Activated T-helper 17 cell treated with anti-CD3 and anti-CD28 coated beads, Interleukin-2, amount 50 U/mL, for 72 hours (primary cell): ENCODE measurements around the gene GJC1. TPM values are rescaled to one million over a fixed set of nuclear protein-coding genes. Genes with fewer than 3 reads are reported as not detected.
"Not testable (repeated sequence)": the region's sequence is repeated elsewhere in the genome, so short reads cannot be mapped to it uniquely, and the experiment has no call there.

Experiments
- ATAC-seq: fragments of 150-1000 bp; cut with Tn5 transposase; replicated peaks from 2 replicates; pipeline ENCODE4 v1.10.0; 2021; ENCODE audit warnings: mild to moderate bottlenecking, moderate library complexity
- H3K27ac Mint-ChIP-seq: one replicate; pipeline ENCODE4 v1.8.0; 2022; ENCODE audit warnings: mixed read lengths
- H3K27me3 Mint-ChIP-seq: one replicate; pipeline ENCODE4 v1.8.0; 2022; ENCODE audit warnings: mixed read lengths
- H3K36me3 Mint-ChIP-seq: one replicate; pipeline ENCODE4 v1.8.0; 2022; ENCODE audit warnings: low read depth, mild to moderate bottlenecking, mixed read lengths
- H3K4me1 Mint-ChIP-seq: one replicate; pipeline ENCODE4 v1.8.0; 2022; ENCODE audit warnings: mixed read lengths
- H3K4me3 Mint-ChIP-seq: one replicate; pipeline ENCODE4 v1.8.0; 2022; ENCODE audit warnings: mild to moderate bottlenecking, mixed read lengths
- H3K9me3 Mint-ChIP-seq: one replicate; pipeline ENCODE4 v1.8.0; 2022; ENCODE audit warnings: mixed read lengths
- total RNA-seq, 2 donors: library from RNA; stranded (reverse); gene quantifications; one replicate each; pipeline ENCODE4 v1.2.3, GENCODE V29; 2022

Gene GJC1
- total RNA-seq, 2 donors from 2014 or later: 2.4 to 3.4 TPM

GRCh38 chr17:44757918-44758413, 72.1 kb downstream of the GJC1 start:
- Mint-ChIP-seq H3K4me3 (peak overlapping the region; percentile 51), H3K27me3 (peaks cover 25% of the 10 kb centered on the region), H3K27ac (no peak overlapping the region), H3K4me1 (no peaks in the 10 kb centered on the region), H3K9me3 (no peaks in the 10 kb centered on the region), H3K36me3 (no peaks in the 10 kb centered on the region)
- ATAC-seq: no peak

GRCh38 chr17:44757045-44757917, 72.8 kb downstream of the GJC1 start:
- Mint-ChIP-seq H3K4me3 (no peak overlapping the region), H3K36me3 (no peaks in the 10 kb centered on the region), H3K4me1 (no peaks in the 10 kb centered on the region), H3K27me3 (peaks cover 25% of the 10 kb centered on the region), H3K27ac (no peak overlapping the region), H3K9me3 (no peaks in the 10 kb centered on the region)
- no peak for ATAC-seq

GRCh38 chr17:44755180-44755579, 74.9 kb downstream of the GJC1 start:
- H3K36me3 Mint-ChIP-seq, H3K27ac Mint-ChIP-seq, H3K9me3 Mint-ChIP-seq, ATAC-seq, H3K4me1 Mint-ChIP-seq, H3K4me3 Mint-ChIP-seq: not testable (repeated sequence)
- peaks cover 12% of the 10 kb centered on the region for H3K27me3 Mint-ChIP-seq

DNA sequence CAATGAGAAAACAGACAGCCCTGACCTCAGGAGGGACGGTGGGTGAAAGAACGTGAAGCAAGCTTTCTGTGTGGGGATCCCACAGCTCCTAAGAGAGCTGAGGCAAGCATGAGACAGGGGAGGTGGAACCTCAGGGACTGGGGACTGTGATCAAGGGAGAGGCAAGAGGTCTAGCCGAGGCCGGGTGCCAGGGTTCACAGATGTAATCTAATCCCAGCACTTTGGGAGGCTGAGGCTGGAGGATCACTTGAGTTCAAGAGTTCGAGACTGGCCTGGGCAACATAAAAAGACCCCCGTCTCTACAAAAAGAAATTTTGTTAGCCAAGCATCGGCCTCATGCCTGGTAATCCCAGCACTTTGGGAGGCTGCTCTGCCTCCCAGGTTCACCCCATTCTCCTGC, 75.8 kb downstream of the GJC1 start:
- peaks cover 12% of the 10 kb centered on the region for H3K27me3 Mint-ChIP-seq

DNA sequence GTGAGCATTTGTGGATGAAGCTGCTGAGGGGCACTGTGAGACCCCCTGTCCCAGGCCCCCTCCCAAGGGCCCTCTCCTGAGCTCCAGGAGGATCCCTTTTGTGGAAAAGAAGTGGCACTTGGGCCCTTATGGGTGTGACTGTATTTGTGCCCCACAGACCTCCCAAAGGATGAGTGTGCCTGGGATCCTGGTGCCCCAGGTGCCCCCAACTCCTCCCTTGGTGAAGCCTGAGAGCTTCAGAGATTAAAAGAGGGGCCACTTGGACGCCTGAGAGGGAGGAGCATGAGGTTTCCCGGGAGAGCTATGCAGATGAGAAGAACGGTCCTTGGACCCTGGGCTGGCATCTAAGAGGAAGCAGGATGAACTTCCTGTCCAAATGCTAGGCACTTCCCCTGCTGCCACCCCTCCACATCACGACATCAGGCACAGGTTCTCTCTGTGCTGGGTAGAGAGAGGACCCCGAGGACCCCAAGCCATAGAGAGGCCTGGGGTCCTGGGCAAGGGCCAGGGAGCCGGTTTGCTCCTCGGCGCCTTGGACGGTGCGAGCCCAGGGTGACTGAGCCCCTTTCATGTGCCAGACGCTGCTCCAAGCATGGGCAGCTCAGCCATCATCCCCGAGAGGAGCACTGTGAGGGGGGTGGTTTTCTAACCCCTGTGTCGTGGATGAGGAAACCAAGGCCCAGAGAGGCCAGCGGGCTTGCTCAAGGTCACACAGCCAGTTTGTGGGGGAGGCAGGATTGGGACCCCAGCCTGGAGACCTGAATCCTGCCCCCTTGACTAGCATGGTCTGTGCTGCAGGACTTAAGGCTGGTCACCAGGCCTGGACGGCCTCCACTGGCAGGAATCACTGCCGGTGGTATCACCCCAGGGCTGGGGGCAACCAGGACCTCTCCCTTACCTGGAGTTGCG, 76.9 kb downstream of the GJC1 start:
- Mint-ChIP-seq H3K27ac (no peak overlapping the region), H3K9me3 (no peaks in the 10 kb centered on the region), H3K36me3 (no peaks in the 10 kb centered on the region), H3K4me1 (no peaks in the 10 kb centered on the region), H3K4me3 (no peak overlapping the region), H3K27me3 (peaks cover 11% of the 10 kb centered on the region)
- no peak for ATAC-seq

More for the DNA sequence above, 75.8 kb downstream of the GJC1 start:
- H3K4me1 Mint-ChIP-seq: no peaks in the 10 kb centered on the region
- H3K9me3 Mint-ChIP-seq: no peaks in the 10 kb centered on the region
- no peak overlapping the region for H3K27ac Mint-ChIP-seq
- ATAC-seq: no peak
- H3K36me3 Mint-ChIP-seq: no peaks in the 10 kb centered on the region
- H3K4me3 Mint-ChIP-seq: no peak overlapping the region

- Mint-ChIP-seq H3K4me3 (no peak overlapping the region), H3K4me1 (no peaks in the 10 kb centered on the region), H3K36me3 (no peaks in the 10 kb centered on the region), H3K27ac (no peak overlapping the region), H3K9me3 (no peaks in the 10 kb centered on the region), H3K27me3 (peaks cover 3% of the 10 kb centered on the region)
- no peak for ATAC-seq
These were observed 78.3 kb downstream of the GJC1 start for GRCh38 chr17:44751806-44752205.

GRCh38 chr17:44751331-44751730, 78.8 kb downstream of the GJC1 start:
- Mint-ChIP-seq H3K9me3 (no peaks in the 10 kb centered on the region), H3K27ac (peak overlapping the region; percentile 2), H3K4me3 (no peak overlapping the region), H3K36me3 (no peaks in the 10 kb centered on the region), H3K27me3 (peaks cover 3% of the 10 kb centered on the region), H3K4me1 (no peaks in the 10 kb centered on the region)
- no peak for ATAC-seq

DNA sequence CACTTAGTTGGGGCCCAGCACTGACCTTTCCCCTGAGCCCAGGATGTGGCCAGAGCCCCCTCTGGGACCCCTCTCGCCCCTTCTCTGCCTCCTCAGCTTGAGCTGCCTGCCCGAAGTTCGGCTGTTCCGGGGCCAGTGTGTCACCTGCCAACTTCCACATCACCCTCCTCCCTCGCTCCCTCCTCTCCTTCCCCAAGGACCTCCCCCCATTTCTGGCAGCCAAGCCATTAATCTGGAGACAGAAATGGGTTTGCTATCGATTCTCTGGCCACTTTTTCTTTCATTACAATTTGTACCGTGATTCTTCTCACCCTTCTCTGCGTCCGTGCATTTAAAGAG, 80.1 kb downstream of the GJC1 start:
- H3K4me3 Mint-ChIP-seq: no peak overlapping the region
- H3K36me3 Mint-ChIP-seq: no peaks in the 10 kb centered on the region
- H3K27ac Mint-ChIP-seq: peak overlapping the region; percentile 11
- no peak for ATAC-seq
- H3K4me1 Mint-ChIP-seq: no peaks in the 10 kb centered on the region
- peaks cover 3% of the 10 kb centered on the region for H3K27me3 Mint-ChIP-seq
- no peaks in the 10 kb centered on the region for H3K9me3 Mint-ChIP-seq

DNA sequence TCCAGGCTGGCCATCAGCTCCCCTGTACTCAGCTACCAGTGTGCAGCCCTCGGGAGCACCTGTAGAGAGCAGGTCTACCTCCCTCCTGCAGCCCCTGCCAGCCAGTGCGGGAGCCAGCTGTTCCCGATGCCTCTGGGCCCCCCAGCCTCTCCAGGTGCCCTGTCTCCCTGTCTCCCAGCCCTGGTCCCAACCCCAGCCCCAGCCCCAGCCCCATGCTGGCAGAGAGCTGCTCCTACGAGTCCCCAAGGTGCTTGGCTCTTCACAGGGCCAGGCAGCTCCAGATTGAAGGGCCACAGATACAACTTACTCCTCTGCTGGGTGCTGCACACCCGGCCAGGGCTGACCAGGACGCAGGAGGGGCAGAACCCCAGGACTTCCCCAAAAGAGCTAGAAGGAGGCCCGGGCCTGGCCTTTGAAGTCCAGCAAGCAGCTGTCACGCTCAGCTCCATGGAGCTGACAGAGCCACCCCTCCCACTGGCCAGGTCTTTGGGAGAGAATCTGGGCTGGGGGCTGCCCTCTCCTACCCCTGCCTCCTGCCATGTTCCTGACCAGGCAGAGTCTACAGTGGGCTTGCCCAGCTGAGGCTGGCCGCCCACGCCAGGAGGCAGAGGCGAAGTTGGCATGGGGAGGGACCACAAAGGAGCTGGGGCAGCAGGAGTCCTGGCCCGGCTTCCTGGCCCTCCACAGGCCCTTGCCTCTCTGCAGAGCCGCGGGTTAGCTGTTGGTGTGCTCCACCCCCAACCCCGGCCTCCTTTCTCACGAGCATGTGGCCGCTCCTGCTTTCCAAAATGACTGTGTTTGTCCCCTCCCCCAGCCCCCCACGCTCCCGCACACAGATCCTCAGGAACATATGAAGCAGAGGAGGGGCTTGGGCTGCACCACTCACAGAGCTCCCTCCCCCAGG, 80.8 kb downstream of the GJC1 start:
- ATAC-seq: no peak
- Mint-ChIP-seq H3K4me1 (no peaks in the 10 kb centered on the region), H3K9me3 (no peaks in the 10 kb centered on the region), H3K4me3 (no peak overlapping the region), H3K27me3 (peaks cover 3% of the 10 kb centered on the region), H3K27ac (no peak overlapping the region), H3K36me3 (no peaks in the 10 kb centered on the region)

Other genes with a start within 250 kb of the GJC1 start
- under 1 TPM in 1 of 2 donors, not detected in 1; 0.58 TPM for gene MEIOC, start 173.8 kb downstream of the GJC1 start, total RNA-seq
- gene CCDC43, start 140.5 kb downstream of the GJC1 start, total RNA-seq: 10 to 100 TPM; 24.2 to 30.0 TPM
- gene DBF4B, start 121.6 kb downstream of the GJC1 start, total RNA-seq: 10 to 100 TPM; 16.3 to 24.3 TPM
- under 1 TPM; 0.13 to 0.74 TPM for gene ADAM11, start 71.3 kb downstream of the GJC1 start, total RNA-seq
- gene HIGD1B, start 17.6 kb upstream of the GJC1 start, total RNA-seq: not detected
- gene EFTUD2, start 69.2 kb upstream of the GJC1 start, total RNA-seq: 100 to 1,000 TPM; 105 to 215 TPM
- not detected for gene GFAP, start 85.2 kb upstream of the GJC1 start, total RNA-seq
- gene KIF18B, start 117.5 kb upstream of the GJC1 start, total RNA-seq: 10 to 100 TPM; 37.7 to 51.5 TPM
- under 1 TPM; 0.32 to 0.34 TPM for gene C1QL1, start 138.0 kb upstream of the GJC1 start, total RNA-seq
- 10 to 100 TPM; 36.5 to 36.6 TPM for gene DCAKD, start 221.3 kb upstream of the GJC1 start, total RNA-seq
- gene NMT1, start 231.0 kb upstream of the GJC1 start, total RNA-seq: 100 to 1,000 TPM; 101 to 120 TPM